Keratinocyte (primary cell): ENCODE results near the gene SHMT2. TPM values are rescaled to one million over a fixed set of nuclear protein-coding genes. Genes with fewer than 3 reads are reported as not detected.
"Not testable (repeated sequence)": the region's sequence is repeated elsewhere in the genome, so short reads cannot be mapped to it uniquely, and the experiment has no call there.

Source experiments
- DNase-seq: peaks from one replicate; pipeline ENCODE4 v3.0.0-alpha.2; 2011; ENCODE audit warnings: low read depth, missing footprints, low spot score
- FAIRE-seq: peaks from 2 replicates; lab custom pipeline; 2011; peaks lifted over from hg19 to GRCh38; lab: Jason Lieb, UNC
- H2AFZ ChIP-seq: 2 replicates; pipeline ENCODE4 v1.6.0; 2012; ENCODE audit warnings: low read length, control low read depth, inconsistent platforms; ENCODE audit not compliant: control insufficient read depth
- H3K27ac ChIP-seq: 2 replicates; pipeline ENCODE4 v1.5.1; 2011; ENCODE audit warnings: low read length; ENCODE audit not compliant: control insufficient read depth, insufficient read depth
- H3K27me3 ChIP-seq: 3 replicates; pipeline ENCODE4 v1.6.0; 2011; ENCODE audit warnings: low read length; ENCODE audit not compliant: control insufficient read depth, insufficient read depth; ENCODE audit errors: extremely low read depth
- H3K36me3 ChIP-seq, 2 experiments: 2 replicates in 1 of 2; 3 replicates in 1 of 2; pipeline ENCODE4 v1.5.1; 2011; ENCODE audit warnings: low read length in 2 of 2, mild to moderate bottlenecking in 1 of 2; ENCODE audit not compliant: control insufficient read depth in 2 of 2, insufficient read depth in 2 of 2; ENCODE audit errors: extremely low read depth in 1 of 2
- H3K4me1 ChIP-seq: 3 replicates; pipeline ENCODE4 v1.5.1; 2011; ENCODE audit warnings: low read length; ENCODE audit not compliant: control insufficient read depth, insufficient read depth; ENCODE audit errors: extremely low read depth
- H3K4me2 ChIP-seq: 3 replicates; pipeline ENCODE4 v1.6.0; 2011; ENCODE audit warnings: low read depth, low read length; ENCODE audit not compliant: control insufficient read depth, insufficient read depth; ENCODE audit errors: extremely low read depth
- H3K4me3 ChIP-seq, 3 experiments: fragments of 200-600 bp in 1 of 3; sonication (generic) in 1 of 3; 2 replicates in 2 of 3; 3 replicates in 1 of 3; pipeline ENCODE4 v1.5.1; 2011 to 2016; ENCODE audit warnings: low read length in 3 of 3, mild to moderate bottlenecking in 3 of 3, control low read depth in 2 of 3, inconsistent platforms in 1 of 3, low read depth in 1 of 3, mixed read lengths in 1 of 3, mixed run types in 1 of 3, moderate library complexity in 1 of 3; ENCODE audit not compliant: control insufficient read depth in 2 of 3, insufficient read depth in 2 of 3; ENCODE audit errors: extremely low read depth in 1 of 3
- H3K79me2 ChIP-seq: 2 replicates; pipeline ENCODE4 v1.6.0; 2012; ENCODE audit warnings: low read length; ENCODE audit not compliant: control insufficient read depth, insufficient read depth
- H3K9ac ChIP-seq: 3 replicates; pipeline ENCODE4 v1.6.0; 2011; ENCODE audit warnings: low read length; ENCODE audit not compliant: control insufficient read depth, insufficient read depth; ENCODE audit errors: extremely low read depth
- H3K9me1 ChIP-seq: 3 replicates; pipeline ENCODE4 v1.6.0; 2011; ENCODE audit warnings: low read length; ENCODE audit not compliant: control insufficient read depth, insufficient read depth; ENCODE audit errors: extremely low read depth
- H3K9me3 ChIP-seq: 2 replicates; pipeline ENCODE4 v1.5.1; 2012; ENCODE audit warnings: low read depth, low read length; ENCODE audit not compliant: control insufficient read depth
- H4K20me1 ChIP-seq: 3 replicates; pipeline ENCODE4 v1.6.0; 2011; ENCODE audit warnings: low read length; ENCODE audit not compliant: control insufficient read depth, insufficient read depth; ENCODE audit errors: extremely low read depth
- EZH2 ChIP-seq: IDR thresholded peaks from one replicate; pipeline ENCODE4 v1.6.1; 2012; ENCODE audit warnings: inconsistent platforms, mild to moderate bottlenecking, low read length, moderate library complexity
- dilution Hi-C: fragments of 300-500 bp; cut with MboI; formaldehyde crosslinking; loops from one replicate; pipeline ENCODE4 v1.7.0; 2020; ENCODE audit warnings: low sequenced_read_pairs; ENCODE audit not compliant: extremely low pct_ligation_motif_present
- polyA plus RNA-seq, 5 experiments: library from polyadenylated mRNA; depleted of rRNA in 3 of 5; stranded (reverse) in 3 of 5; stranded (forward) in 1 of 5; unstranded in 1 of 5; fragments of >200 nt; gene quantifications; 1 replicate in 1 of 5; 2 replicates in 3 of 5; 3 replicates in 1 of 5; pipeline versions ENCODE4 v1.2.1 to v1.2.3, GENCODE V29; 2011 to 2012; ENCODE audit warnings: missing spikeins in 2 of 5, low read depth in 1 of 5, low replicate concordance in 1 of 5
- small RNA-seq, 3 experiments: library from RNA; depleted of rRNA; stranded (forward); fragments of <200 nt; gene quantifications; one replicate each; pipeline ENCODE3, GENCODE V24; 2012; ENCODE audit warnings: low read depth in 3 of 3, low replicate concordance in 1 of 3; ENCODE audit not compliant: insufficient read length in 3 of 3
- TF ChIP-seq, protein P1 (sequence below), 3 experiments: IDR thresholded peaks in 1 of 3; conservative IDR thresholded peaks in 1 of 3; optimal IDR thresholded peaks in 1 of 3; 2 replicates in 2 of 3; 3 replicates in 1 of 3; pipeline versions ENCODE3 to v1.5.1; 2011; ENCODE audit warnings: low read length in 3 of 3, mild to moderate bottlenecking in 3 of 3, moderate library complexity in 2 of 3, control low read depth in 1 of 3, inconsistent platforms in 1 of 3; ENCODE audit not compliant: insufficient read depth in 2 of 3; ENCODE audit errors: extremely low read depth in 1 of 3

Gene SHMT2
- polyA plus RNA-seq, 1 donor (not counting 4 experiments of a cell fraction or from before 2014, with no cell fraction given), result 128 TPM

GRCh38 chr12:57280211-57281062, 50.9 kb downstream of the SHMT2 start:
- Histone ChIP-seq H3K27me3 (no peaks in the 10 kb centered on the region), H3K9ac (peak overlapping the region; percentile 16), H3K9me3 (no peaks in the 10 kb centered on the region), H3K27ac (peak overlapping the region; percentile 59), H3K9me1 (no peaks in the 10 kb centered on the region), H3K79me2 (no peaks in the 10 kb centered on the region), H3K4me1 (peaks cover 14% of the 10 kb centered on the region), H3K4me2 (peak overlapping the region; percentile 56), H3K4me3 (peak overlapping the region in 1 of 3 experiments; percentile 21), H3K36me3 (peaks cover 5 to 13% of the 10 kb centered on the region in 2 experiments), H2AFZ (peak overlapping the region; percentile 63), H4K20me1 (no peaks in the 10 kb centered on the region)
- DNase-seq (peak; percentile 66), FAIRE-seq (peak; percentile 97)
- dilution Hi-C loops, result no loop called here
- no peak for TF ChIP-seq EZH2
- TF ChIP-seq, protein P1, sequence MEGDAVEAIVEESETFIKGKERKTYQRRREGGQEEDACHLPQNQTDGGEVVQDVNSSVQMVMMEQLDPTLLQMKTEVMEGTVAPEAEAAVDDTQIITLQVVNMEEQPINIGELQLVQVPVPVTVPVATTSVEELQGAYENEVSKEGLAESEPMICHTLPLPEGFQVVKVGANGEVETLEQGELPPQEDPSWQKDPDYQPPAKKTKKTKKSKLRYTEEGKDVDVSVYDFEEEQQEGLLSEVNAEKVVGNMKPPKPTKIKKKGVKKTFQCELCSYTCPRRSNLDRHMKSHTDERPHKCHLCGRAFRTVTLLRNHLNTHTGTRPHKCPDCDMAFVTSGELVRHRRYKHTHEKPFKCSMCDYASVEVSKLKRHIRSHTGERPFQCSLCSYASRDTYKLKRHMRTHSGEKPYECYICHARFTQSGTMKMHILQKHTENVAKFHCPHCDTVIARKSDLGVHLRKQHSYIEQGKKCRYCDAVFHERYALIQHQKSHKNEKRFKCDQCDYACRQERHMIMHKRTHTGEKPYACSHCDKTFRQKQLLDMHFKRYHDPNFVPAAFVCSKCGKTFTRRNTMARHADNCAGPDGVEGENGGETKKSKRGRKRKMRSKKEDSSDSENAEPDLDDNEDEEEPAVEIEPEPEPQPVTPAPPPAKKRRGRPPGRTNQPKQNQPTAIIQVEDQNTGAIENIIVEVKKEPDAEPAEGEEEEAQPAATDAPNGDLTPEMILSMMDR (optimal IDR thresholded peaks at IDR 0.05 in 1 of 3, IDR thresholded peaks at IDR 0.05 in 1 of 3, conservative IDR thresholded peaks at IDR 0.05 in 1 of 3; ENCODE audit: extremely low read depth in 1 of 3, insufficient read depth in 2 of 3, low read length in 3 of 3), result no peak

DNA sequence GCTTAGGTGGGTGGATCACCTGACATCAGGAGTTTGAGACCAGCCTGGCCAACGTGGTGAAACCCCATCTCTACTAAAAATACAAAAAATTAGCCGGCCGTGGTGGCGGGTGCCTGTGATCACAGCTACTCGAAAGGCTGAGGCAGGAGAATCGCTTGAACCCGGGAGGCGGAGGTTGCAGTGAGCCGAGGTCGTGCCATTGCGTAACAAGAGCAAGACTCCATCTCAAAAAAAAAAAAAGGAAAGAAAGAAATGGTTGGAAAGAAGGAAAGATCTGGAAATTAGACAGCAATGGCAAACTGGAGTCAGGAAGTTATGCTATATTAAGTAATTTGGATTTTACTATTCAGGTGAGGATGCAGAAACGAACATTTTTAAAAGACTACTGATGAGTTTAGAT, 52.6 kb downstream of the SHMT2 start:
- DNase-seq, H3K4me2 ChIP-seq, H4K20me1 ChIP-seq, H3K4me3 ChIP-seq, H3K27ac ChIP-seq, H3K27me3 ChIP-seq, H3K9me3 ChIP-seq, H3K9me1 ChIP-seq, FAIRE-seq, H2AFZ ChIP-seq, H3K9ac ChIP-seq, dilution Hi-C loops, H3K79me2 ChIP-seq: not testable (repeated sequence)
- Histone ChIP-seq H3K4me1 (peaks cover 14% of the 10 kb centered on the region), H3K36me3 (peaks cover 8 to 13% of the 10 kb centered on the region in 2 experiments)

Small RNAs within 50 kb of the gene (small RNA-seq; reads per million reads assigned to genes)
- 0 to 4.3 (median 0.25) reads per million in 3 experiments for gene MIR1228

Other genes with a start within 250 kb of the SHMT2 start
- gene ZBTB39, start 223.2 kb upstream of the SHMT2 start, polyA plus RNA-seq, result 3.4 to 5.4 TPM (median 4.1 TPM) in 3 replicates
- not detected in 3 replicates for gene TAC3, start 213.2 kb upstream of the SHMT2 start, polyA plus RNA-seq
- gene MYO1A, start 179.6 kb upstream of the SHMT2 start, polyA plus RNA-seq, result 0.01 TPM in 1 of 3 replicates, not detected in the others
- 7.4 to 18.6 TPM (median 11.2 TPM) in 3 replicates for gene NEMP1, start 150.9 kb upstream of the SHMT2 start, polyA plus RNA-seq
- gene NAB2, start 140.6 kb upstream of the SHMT2 start, polyA plus RNA-seq, result 11.4 to 32.2 TPM (median 22.0 TPM) in 3 replicates
- 113 to 141 TPM (median 116 TPM) in 3 replicates for gene STAT6, start 118.3 kb upstream of the SHMT2 start, polyA plus RNA-seq
- 4.9 to 11.3 TPM (median 9.6 TPM) in 3 replicates for gene LRP1, start 101.2 kb upstream of the SHMT2 start, polyA plus RNA-seq
- gene LRP1-AS, start 82.1 kb upstream of the SHMT2 start, polyA plus RNA-seq, result not detected in 3 replicates
- gene NXPH4, start 12.9 kb upstream of the SHMT2 start, polyA plus RNA-seq, result 0.97 to 1.4 TPM (median 1.2 TPM) in 3 replicates
- gene STAC3, start 21.5 kb downstream of the SHMT2 start, polyA plus RNA-seq, result 0.27 to 0.94 TPM (median 0.62 TPM) in 3 replicates
- gene R3HDM2, start 201.3 kb downstream of the SHMT2 start, polyA plus RNA-seq, result 8.1 to 13.4 TPM (median 11.1 TPM) in 3 replicates
- 0.04 TPM in 1 of 3 replicates, not detected in the others for gene INHBC, start 205.1 kb downstream of the SHMT2 start, polyA plus RNA-seq
- gene INHBE, start 225.6 kb downstream of the SHMT2 start, polyA plus RNA-seq, result not detected in 3 replicates
- gene GLI1, start 230.1 kb downstream of the SHMT2 start, polyA plus RNA-seq, result 1.0 to 1.4 TPM (median 1.2 TPM) in 3 replicates